ENCODE results near the gene COL9A2.

The COL9A2 gene

GRCh38 chr1:40257688-40258444 is 59.2 kb downstream of the COL9A2 start, which contains the start of gene ZMPSTE24:
TSS of gene ZMPSTE24 (plus strand) at chr1:40258236. CDS start at chr1:40258272, 36 bp downstream.
- H3K4me3 ChIP-seq (ENCODE audit: insufficient read depth, low read length, poor library complexity, severe bottlenecking): peak within 1 kb of the TSS; percentile 83
- TF ChIP-seq EZH2phosphoT487 (conservative IDR thresholded peaks at IDR 0.05; ENCODE audit: low read length) (no peak), CTCF (IDR thresholded peaks at IDR 0.05; ENCODE audit: insufficient read depth, low read length, poor library complexity, severe bottlenecking) (no peak)
- peak within 1 kb of the TSS; percentile 90 for H3K27ac ChIP-seq (ENCODE audit: low read depth, low read length)
- H3K36me3 ChIP-seq (ENCODE audit: low read length): peaks cover 15% of the 10 kb centered on the region; the same call in 1 of the 2 replicates
- H3K9me3 ChIP-seq (ENCODE audit: insufficient read depth, low read length): no peaks in the 10 kb centered on the region
- peak within 1 kb of the TSS; percentile 88 for H3K4me2 ChIP-seq (ENCODE audit: low read depth, low read length, poor library complexity, severe bottlenecking)
- peaks cover 21% of the 10 kb centered on the region for H3K79me2 ChIP-seq (ENCODE audit: insufficient read depth, low read length)
- H3K9me2 ChIP-seq (replicated peaks; ENCODE audit: insufficient read depth, low read length): no peaks in the 10 kb centered on the region
- H2AFZ ChIP-seq (ENCODE audit: low read depth, low read length, severe bottlenecking): peak within 1 kb of the TSS; percentile 80
- H3F3A ChIP-seq (ENCODE audit: insufficient read depth): peaks cover 5% of the 10 kb centered on the region; the same call in 1 of the 2 replicates
- H4K20me1 ChIP-seq (ENCODE audit: low read depth, low read length): no peaks in the 10 kb centered on the region
- no peaks in the 10 kb centered on the region for H3K27me3 ChIP-seq (ENCODE audit: low read length)
- H3K9ac ChIP-seq (ENCODE audit: low read length): peak within 1 kb of the TSS; percentile 89

GRCh38 chr1:40257313-40257687 is 59.8 kb downstream of the COL9A2 start:
- H3K9ac ChIP-seq (ENCODE audit: low read length): peak overlapping the region; percentile 88
- no peaks in the 10 kb centered on the region for H4K20me1 ChIP-seq (ENCODE audit: low read depth, low read length)
- H3K36me3 ChIP-seq (ENCODE audit: low read length): peaks cover 11% of the 10 kb centered on the region; the same call in 1 of the 2 replicates
- no peaks in the 10 kb centered on the region for H3K9me2 ChIP-seq (replicated peaks; ENCODE audit: insufficient read depth, low read length)
- H3K27ac ChIP-seq (ENCODE audit: low read depth, low read length): peak overlapping the region; percentile 90
- peak overlapping the region; percentile 80 for H2AFZ ChIP-seq (ENCODE audit: low read depth, low read length, severe bottlenecking)
- H3K79me2 ChIP-seq (ENCODE audit: insufficient read depth, low read length): peaks cover 21% of the 10 kb centered on the region
- H3F3A ChIP-seq (ENCODE audit: insufficient read depth): peaks cover 5% of the 10 kb centered on the region; the same call in 1 of the 2 replicates
- no peak for TF ChIP-seq EZH2phosphoT487 (conservative IDR thresholded peaks at IDR 0.05; ENCODE audit: low read length)
- TF ChIP-seq CTCF (IDR thresholded peaks at IDR 0.05; ENCODE audit: insufficient read depth, low read length, poor library complexity, severe bottlenecking): no peak
- H3K4me3 ChIP-seq (ENCODE audit: insufficient read depth, low read length, poor library complexity, severe bottlenecking): peak overlapping the region; percentile 81
- H3K27me3 ChIP-seq (ENCODE audit: low read length): no peaks in the 10 kb centered on the region
- H3K9me3 ChIP-seq (ENCODE audit: insufficient read depth, low read length): no peaks in the 10 kb centered on the region
- peak overlapping the region; percentile 88 for H3K4me2 ChIP-seq (ENCODE audit: low read depth, low read length, poor library complexity, severe bottlenecking)

- peaks cover 21% of the 10 kb centered on the region for H3K79me2 ChIP-seq (ENCODE audit: insufficient read depth, low read length)
- H3K27ac ChIP-seq (ENCODE audit: low read depth, low read length): peak overlapping the region; percentile 90; the same call in 1 of the 2 replicates
Observed at GRCh38 chr1:40256401-40257084, 60.5 kb downstream of the COL9A2 start.

More at GRCh38 chr1:40256401-40257084, 60.5 kb downstream of the COL9A2 start:
- Histone ChIP-seq H3F3A (ENCODE audit: insufficient read depth) (peaks cover 5% of the 10 kb centered on the region; the same call in 1 of the 2 replicates), H3K27me3 (ENCODE audit: low read length) (no peaks in the 10 kb centered on the region), H3K9ac (ENCODE audit: low read length) (peak overlapping the region; percentile 88), H3K4me2 (ENCODE audit: low read depth, low read length, poor library complexity, severe bottlenecking) (peak overlapping the region; percentile 88), H3K9me2 (replicated peaks; ENCODE audit: insufficient read depth, low read length) (no peaks in the 10 kb centered on the region), H4K20me1 (ENCODE audit: low read depth, low read length) (no peaks in the 10 kb centered on the region), H3K4me3 (ENCODE audit: insufficient read depth, low read length, poor library complexity, severe bottlenecking) (peak overlapping the region; percentile 81), H2AFZ (ENCODE audit: low read depth, low read length, severe bottlenecking) (no peak overlapping the region), H3K9me3 (ENCODE audit: insufficient read depth, low read length) (no peaks in the 10 kb centered on the region), H3K36me3 (ENCODE audit: low read length) (0 out of 2 replicates have a peak, but pooled peaks cover 7% of the 10 kb centered on the region)
- no peak for TF ChIP-seq CTCF (IDR thresholded peaks at IDR 0.05; ENCODE audit: insufficient read depth, low read length, poor library complexity, severe bottlenecking)
- TF ChIP-seq EZH2phosphoT487 (conservative IDR thresholded peaks at IDR 0.05; ENCODE audit: low read length): no peak

All from SU-DHL-6 (cell line).